Ascending aorta (tissue), 2 donors: ENCODE data around the gene MSI2. TPM values are rescaled to one million over a fixed set of nuclear protein-coding genes. Genes with fewer than 3 reads are reported as not detected.

Source experiments
- DNase-seq, 2 donors: peaks; one replicate each; pipeline ENCODE4 v3.0.0-alpha.2; 2019; ENCODE audit warnings: low spot score in 2 of 2
- H3K27ac ChIP-seq, 2 donors: fragments of 200-600 bp; sonication (generic); one replicate each; pipeline ENCODE4 v1.5.1; 2016 to 2017; ENCODE audit warnings: mild to moderate bottlenecking in 1 of 2
- H3K27me3 ChIP-seq: fragments of 200-600 bp; sonication (generic); one replicate; pipeline ENCODE4 v1.5.1; 2017
- H3K36me3 ChIP-seq, 2 donors: fragments of 200-600 bp; sonication (generic); one replicate each; pipeline ENCODE4 v1.5.1; 2016
- H3K4me1 ChIP-seq, 2 donors: fragments of 200-600 bp; sonication (generic); one replicate each; pipeline ENCODE4 v1.5.1; 2016 to 2017; ENCODE audit warnings: mild to moderate bottlenecking in 1 of 2
- H3K4me3 ChIP-seq, 2 donors: fragments of 200-600 bp; sonication (generic); one replicate each; pipeline ENCODE4 v1.5.1; 2016 to 2017; ENCODE audit warnings: mild to moderate bottlenecking in 1 of 2
- H3K9me3 ChIP-seq, 2 donors: fragments of 200-600 bp; sonication (generic); one replicate each; pipeline ENCODE4 v1.5.1; 2016
- intact Hi-C: fragments of 100-400 bp; cut with DNase I; formaldehyde crosslinking; loops from one replicate; pipeline ENCODE4 v1.15.1; 2023
- total RNA-seq: library from RNA; depleted of rRNA; stranded (reverse); fragments of >200 nt; gene quantifications from one replicate; pipeline ENCODE4 v1.1.0, GENCODE V29; 2016
- TF ChIP-seq, protein P1 (sequence below), 3 experiments: fragments of 200-600 bp in 2 of 3; fragments of 450-650 bp in 1 of 3; sonication (generic) in 2 of 3; IDR thresholded peaks; one replicate each; pipeline ENCODE4 v1.5.1; 2016 to 2019; ENCODE audit warnings: antibody characterized with exemption in 3 of 3, mild to moderate bottlenecking in 1 of 3, moderate library complexity in 1 of 3

The MSI2 gene
- total RNA-seq, 1 donor from 2014 or later = 11.7 TPM

GRCh38 chr17:57585341-57586195 is 329.2 kb downstream of the MSI2 start:
- Histone ChIP-seq H3K27ac (peak overlapping the region; percentile 15 to 65), H3K36me3 (no peaks in the 10 kb centered on the region), H3K4me3 (peak overlapping the region in 1 of 2 donors; percentile 52), H3K4me1 (peaks cover 6 to 23% of the 10 kb centered on the region in 2 donors), H3K27me3 (no peaks in the 10 kb centered on the region), H3K9me3 (no peaks in the 10 kb centered on the region)
- TF ChIP-seq, protein P1, sequence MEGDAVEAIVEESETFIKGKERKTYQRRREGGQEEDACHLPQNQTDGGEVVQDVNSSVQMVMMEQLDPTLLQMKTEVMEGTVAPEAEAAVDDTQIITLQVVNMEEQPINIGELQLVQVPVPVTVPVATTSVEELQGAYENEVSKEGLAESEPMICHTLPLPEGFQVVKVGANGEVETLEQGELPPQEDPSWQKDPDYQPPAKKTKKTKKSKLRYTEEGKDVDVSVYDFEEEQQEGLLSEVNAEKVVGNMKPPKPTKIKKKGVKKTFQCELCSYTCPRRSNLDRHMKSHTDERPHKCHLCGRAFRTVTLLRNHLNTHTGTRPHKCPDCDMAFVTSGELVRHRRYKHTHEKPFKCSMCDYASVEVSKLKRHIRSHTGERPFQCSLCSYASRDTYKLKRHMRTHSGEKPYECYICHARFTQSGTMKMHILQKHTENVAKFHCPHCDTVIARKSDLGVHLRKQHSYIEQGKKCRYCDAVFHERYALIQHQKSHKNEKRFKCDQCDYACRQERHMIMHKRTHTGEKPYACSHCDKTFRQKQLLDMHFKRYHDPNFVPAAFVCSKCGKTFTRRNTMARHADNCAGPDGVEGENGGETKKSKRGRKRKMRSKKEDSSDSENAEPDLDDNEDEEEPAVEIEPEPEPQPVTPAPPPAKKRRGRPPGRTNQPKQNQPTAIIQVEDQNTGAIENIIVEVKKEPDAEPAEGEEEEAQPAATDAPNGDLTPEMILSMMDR (IDR thresholded peaks at IDR 0.05) = no peak
- intact Hi-C loops = no loop called here
- peak in 1 of 2 donors; percentile 70 for DNase-seq

- DNase-seq = no peak
- no peaks in the 10 kb centered on the region for H3K27me3 ChIP-seq
- peaks cover 6 to 23% of the 10 kb centered on the region in 2 donors for H3K4me1 ChIP-seq
- no peaks in the 10 kb centered on the region for H3K9me3 ChIP-seq
- TF ChIP-seq, protein P1 (IDR thresholded peaks at IDR 0.05) = no peak
- peak overlapping the region; percentile 15 to 65 for H3K27ac ChIP-seq
- H3K4me3 ChIP-seq = peak overlapping the region in 1 of 2 donors; percentile 52
- intact Hi-C loops = no loop called here
- no peaks in the 10 kb centered on the region for H3K36me3 ChIP-seq
Observed at GRCh38 chr17:57586196-57586740, 329.9 kb downstream of the MSI2 start.

GRCh38 chr17:57586742-57587141 is 330.4 kb downstream of the MSI2 start:
- Histone ChIP-seq H3K9me3 (no peaks in the 10 kb centered on the region), H3K36me3 (no peaks in the 10 kb centered on the region), H3K27me3 (no peaks in the 10 kb centered on the region), H3K27ac (peak overlapping the region in 1 of 2 donors; percentile 15), H3K4me1 (peaks cover 6 to 23% of the 10 kb centered on the region in 2 donors), H3K4me3 (no peak overlapping the region)
- TF ChIP-seq, protein P1 (IDR thresholded peaks at IDR 0.05) = no peak
- intact Hi-C loops = no loop called here
- no peak for DNase-seq

GRCh38 chr17:57587193-57587969 is 331.1 kb downstream of the MSI2 start:
- Histone ChIP-seq H3K36me3 (no peaks in the 10 kb centered on the region), H3K27me3 (no peaks in the 10 kb centered on the region), H3K27ac (peak overlapping the region; percentile 58 to 75), H3K9me3 (no peaks in the 10 kb centered on the region), H3K4me3 (no peak overlapping the region), H3K4me1 (peaks cover 6 to 23% of the 10 kb centered on the region in 2 donors)
- intact Hi-C loops = no loop called here
- TF ChIP-seq, protein P1 (IDR thresholded peaks at IDR 0.05) = no peak
- DNase-seq = no peak

- Histone ChIP-seq H3K4me3 (no peak overlapping the region), H3K9me3 (no peaks in the 10 kb centered on the region), H3K4me1 (peaks cover 6 to 23% of the 10 kb centered on the region in 2 donors), H3K36me3 (no peaks in the 10 kb centered on the region), H3K27me3 (no peaks in the 10 kb centered on the region), H3K27ac (peak overlapping the region; percentile 58 to 75)
- TF ChIP-seq, protein P1 (IDR thresholded peaks at IDR 0.05) = no peak
- peak in 1 of 2 donors; percentile 71 for DNase-seq
- intact Hi-C loops = loop anchor here (2.0 kb wide), 2 partner anchors 15 to 45 kb away; no protein-coding TSS in a partner anchor
Observed at GRCh38 chr17:57588086-57588485, 331.8 kb downstream of the MSI2 start.
